GM18517 (cell line): ENCODE data around the gene NACC2.
"Not testable (repeated sequence)": the region's sequence is repeated elsewhere in the genome, so short reads cannot be mapped to it uniquely, and the experiment has no call there.

ENCODE experiments used
- ATAC-seq: cut with Tn5 transposase; IDR thresholded peaks from one replicate; pipeline ENCODE4 v1.9.1; 2021; ENCODE audit warnings: mild to moderate bottlenecking, moderate library complexity; ENCODE audit not compliant: unreplicated experiment

The NACC2 gene

DNA sequence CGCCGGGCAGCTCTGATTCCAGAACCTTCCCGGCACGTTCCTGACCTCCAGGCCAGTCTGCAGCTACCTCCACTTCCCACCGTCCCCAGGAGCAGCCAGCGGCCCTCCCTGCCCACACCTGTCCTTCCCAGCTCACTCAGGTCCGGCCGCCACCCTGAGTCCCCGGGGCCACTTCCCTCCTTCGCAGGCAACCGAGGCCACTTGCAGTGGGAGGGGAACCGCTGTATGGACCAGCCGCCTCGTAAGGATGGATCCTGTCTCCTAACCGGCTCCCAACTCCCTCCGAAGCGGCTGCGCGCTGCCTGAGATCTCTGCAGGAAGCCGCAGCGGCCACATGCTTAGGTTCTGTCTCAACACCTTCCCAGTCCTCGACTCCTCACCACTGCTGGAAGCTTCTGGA, 16.1 kb upstream of the NACC2 start:
- no peak for ATAC-seq

DNA sequence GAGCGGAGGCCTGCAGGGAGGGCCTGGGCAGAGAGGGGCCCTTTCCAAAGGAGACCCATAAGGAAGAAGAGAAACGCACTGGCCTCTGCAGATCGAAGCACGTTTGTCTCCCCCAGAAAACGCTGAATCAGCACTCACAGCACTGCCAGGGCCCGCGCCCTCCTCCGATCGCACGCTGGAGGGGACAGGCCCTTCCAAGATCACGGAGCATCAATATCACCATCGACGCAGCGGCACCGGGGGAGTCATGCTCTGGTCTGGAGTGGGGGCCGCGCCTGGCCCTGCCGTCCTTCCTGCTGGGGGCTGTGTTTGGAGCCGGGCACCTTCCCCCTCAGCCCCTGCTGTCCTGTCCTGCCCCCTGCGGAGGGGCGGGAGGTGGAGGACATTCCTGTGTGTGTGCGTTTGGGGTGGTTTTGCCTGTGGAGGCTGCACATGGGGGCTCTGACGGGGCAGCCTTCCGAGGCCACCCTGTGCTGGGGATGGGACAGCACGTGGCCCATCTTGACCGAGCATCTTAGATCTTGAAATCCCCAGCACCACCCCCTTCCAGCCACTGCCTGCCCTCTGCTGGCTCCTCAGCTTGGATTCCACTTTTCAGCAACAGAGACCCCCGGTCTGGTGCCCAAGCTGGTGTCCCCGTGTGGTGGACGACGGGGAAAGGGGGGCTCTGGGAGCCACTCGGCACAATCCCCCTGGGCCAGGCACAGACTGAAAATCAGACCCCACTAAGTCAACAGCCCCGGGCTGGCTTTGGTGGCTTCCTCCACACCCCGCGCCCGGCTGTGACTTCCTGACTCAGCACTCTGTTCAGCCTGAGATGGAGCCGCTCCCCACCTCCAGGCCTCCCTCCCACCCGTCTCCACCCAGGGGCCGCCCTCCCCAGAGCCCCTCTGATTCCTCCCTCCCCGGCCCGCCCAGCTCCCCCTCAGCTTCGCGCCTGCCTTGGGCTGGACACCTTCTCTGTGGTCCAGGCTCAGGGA, 15.3 kb upstream of the NACC2 start:
- ATAC-seq: no peak

- peak; percentile 80 for ATAC-seq
These were observed 14.4 kb upstream of the NACC2 start for GRCh38 chr9:136109351-136110081.

DNA sequence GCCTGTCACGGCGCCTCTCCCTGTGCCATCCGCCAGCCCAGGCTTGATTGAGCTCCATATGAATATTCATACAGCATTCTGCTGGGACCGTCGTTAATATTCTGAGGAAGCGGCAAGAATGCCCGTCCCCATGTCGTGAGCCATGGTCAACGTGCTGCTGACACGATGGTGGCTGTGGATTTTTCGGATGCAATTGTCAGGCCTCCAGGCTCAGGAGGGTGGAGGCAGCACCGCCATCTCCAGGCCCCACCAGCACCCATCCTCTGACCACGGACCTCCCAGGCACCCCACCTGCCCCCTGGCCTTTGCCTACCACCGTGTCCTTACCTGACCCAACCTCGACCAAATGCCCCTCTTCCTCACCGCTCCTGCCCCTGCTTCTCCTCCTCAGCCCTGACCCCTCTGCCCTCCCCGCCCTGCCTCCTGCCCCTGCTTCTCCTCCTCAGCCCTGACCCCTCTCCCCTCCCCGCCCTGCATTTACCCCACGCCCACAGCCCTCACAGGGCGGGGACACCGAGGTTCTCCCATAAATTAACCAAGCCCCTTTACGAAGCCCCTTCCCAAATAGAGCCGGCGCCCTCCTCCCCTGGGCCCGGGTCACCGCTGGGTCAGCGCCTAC, 13.7 kb upstream of the NACC2 start:
- ATAC-seq: no peak

GRCh38 chr9:136107953-136108647, 13.0 kb upstream of the NACC2 start:
- no peak for ATAC-seq

- ATAC-seq: no peak
These were observed 12.3 kb upstream of the NACC2 start for GRCh38 chr9:136107155-136107952.

DNA sequence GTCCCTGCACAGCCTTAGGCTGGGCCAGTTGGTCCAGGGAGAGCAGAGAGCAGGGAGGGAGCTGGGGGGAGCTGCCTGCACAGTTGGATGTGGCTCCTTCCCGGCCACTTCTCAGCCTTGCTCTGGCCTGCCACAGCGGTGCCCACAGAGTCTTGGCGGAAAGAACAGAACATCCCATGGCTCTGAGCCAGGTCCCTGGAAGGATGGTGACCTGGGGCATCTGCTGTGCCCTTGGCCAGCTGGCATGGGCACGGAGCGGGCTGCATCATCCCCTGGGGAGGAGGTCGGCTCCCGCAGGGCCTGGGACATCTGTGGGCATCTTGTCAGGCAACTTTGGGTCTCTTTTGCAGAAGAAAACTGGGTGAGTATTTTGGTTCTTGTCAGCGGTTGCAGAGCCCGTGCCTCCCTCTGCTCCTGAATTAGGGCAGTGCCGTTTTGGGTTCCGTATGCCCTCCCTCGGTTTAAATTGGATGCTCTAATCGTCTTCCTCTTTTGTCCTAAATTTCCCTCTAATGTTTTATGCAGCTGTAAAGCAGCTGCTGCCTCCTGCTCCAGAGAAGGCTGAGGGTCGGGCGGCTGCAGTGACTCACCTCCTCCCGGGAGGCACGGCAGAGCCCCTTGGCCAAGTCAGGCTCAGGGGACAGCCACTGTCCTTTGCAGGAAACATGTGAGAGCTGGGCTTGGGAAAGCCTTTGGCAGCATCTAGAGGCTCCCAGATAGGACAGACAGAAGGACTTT, 10.5 kb upstream of the NACC2 start:
- ATAC-seq: no peak

- no peak for ATAC-seq
These were observed 9.8 kb upstream of the NACC2 start for GRCh38 chr9:136104916-136105315.

GRCh38 chr9:136104488-136104800, 9.4 kb upstream of the NACC2 start:
- no peak for ATAC-seq

DNA sequence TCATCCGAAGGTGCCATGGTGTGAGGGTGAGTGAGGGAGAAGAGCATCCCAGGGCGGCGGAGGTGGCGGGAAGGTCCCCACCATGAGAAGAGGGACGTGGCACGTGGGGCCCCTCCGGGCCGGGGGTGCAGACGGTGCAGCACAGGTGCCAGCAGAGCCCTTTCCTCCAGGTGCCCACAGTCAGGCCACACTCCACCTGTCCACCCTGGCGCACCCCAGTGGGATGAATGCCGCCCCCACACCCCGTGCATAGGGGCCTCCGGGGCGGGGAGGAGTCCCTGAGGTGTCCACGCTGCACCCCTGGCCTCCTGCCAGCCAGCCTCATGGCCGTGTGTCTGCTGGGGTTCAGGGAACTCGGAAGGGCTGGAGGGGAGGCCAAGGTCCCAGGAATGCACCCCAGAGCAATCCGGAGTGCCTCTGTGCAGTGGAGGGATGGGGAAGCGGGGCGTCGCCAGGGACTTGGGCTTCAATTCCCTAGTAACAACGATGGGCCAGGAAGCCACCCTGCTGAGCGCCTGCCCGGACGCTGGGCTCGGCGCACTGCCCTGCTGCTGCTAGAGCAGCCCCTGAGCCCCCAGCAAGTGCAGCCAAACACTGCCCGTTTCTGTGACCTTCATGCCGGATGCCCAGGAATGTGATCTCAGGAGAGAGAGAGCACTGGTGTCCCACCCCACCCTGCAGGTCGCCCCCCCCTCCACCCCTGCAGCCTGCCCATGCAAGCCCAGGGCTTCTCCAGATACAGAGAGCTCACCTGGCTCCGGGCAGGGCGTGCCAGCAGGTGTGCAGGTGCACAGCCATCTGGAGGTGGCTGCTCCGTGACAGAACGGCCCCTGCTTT, 8.8 kb upstream of the NACC2 start:
- ATAC-seq: no peak

DNA sequence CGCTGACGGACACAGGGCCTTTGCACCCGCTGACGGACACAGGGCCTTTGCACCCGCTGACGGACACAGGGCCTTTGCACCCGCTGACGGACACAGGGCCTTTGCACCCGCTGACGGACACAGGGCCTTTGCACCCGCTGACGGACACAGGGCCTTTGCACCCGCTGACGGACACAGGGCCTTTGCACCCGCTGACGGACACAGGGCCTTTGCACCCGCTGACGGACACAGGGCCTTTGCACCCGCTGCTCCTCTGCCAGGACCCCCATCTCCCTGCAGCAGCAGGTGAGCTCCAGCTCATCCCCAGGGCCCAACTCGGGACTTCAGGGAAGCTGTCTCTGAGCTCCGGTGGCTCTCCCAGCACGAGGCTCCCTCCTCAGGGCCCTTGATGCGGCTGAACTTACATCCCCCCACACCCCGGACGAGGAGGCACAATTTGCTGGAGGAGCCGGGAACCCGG, 6.6 kb upstream of the NACC2 start:
- ATAC-seq: not testable (repeated sequence)

DNA sequence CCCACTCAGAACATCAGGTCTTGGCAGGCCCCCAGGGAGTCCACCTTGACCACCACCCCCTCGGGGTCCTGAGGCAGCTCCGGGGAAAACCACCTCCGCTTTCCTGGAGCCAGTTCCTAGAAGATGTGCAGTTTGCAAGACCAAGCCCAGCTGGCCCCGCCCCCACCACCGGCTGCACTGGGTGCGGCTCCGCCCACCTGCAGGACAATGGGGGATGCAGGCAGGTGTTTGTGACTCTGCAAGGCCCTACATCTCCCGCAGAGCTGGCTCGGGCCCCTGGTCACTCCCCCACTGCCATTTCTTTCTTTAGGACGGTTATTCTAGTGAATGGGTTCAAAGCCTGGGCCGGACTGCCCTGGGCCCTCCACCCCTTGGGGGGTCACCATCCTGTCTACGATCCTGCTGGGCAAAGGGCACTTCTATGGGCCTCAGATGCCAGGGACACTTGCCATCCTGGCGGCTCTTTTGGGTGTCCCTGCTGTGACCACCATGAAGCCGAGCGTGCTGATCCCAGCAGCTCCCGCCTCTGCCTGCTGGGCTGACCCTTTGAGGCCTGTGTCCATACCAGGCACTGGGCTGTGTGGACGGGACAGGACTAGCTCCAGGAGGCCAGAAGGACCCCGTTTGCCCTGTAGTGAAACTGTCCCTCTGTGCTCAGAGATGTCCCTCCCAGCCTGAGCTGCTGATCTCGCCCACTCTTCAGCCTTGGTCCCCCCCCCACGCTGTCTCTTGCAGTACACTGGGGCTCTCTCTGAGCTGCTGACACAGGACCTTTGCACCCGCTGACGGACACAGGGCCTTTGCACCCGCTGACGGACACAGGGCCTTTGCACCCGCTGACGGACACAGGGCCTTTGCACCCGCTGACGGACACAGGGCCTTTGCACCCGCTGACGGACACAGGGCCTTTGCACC, 5.9 kb upstream of the NACC2 start:
- no peak for ATAC-seq

- no peak for ATAC-seq
These were observed 4.5 kb upstream of the NACC2 start for GRCh38 chr9:136099542-136099941.

DNA sequence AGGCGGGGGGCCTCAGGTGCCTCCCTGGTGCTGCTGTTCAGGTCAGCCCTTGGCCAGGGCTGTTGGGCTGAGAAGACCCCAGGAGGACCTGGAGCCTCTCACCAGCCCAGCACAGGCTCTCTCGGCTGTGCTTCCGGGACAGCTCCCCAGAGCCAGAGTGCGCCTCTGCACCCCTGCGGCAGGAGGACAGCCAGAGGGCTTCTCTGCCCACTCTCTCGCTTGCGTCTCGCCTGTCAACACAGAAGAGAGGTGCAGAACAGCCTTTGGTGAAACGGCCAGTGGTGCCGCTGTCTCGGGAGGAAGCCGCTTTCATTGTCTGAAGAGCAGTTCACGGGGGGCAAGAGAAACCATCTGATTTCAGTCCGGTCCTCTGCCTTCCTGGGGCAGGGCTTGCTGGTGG, 3.8 kb upstream of the NACC2 start:
- no peak for ATAC-seq

GRCh38 chr9:136098210-136098609, 3.1 kb upstream of the NACC2 start:
- no peak for ATAC-seq

GRCh38 chr9:136096505-136097001, 1.5 kb upstream of the NACC2 start:
- ATAC-seq: no peak
